GM23338 (cell line): ENCODE data around the gene PAQR8. TPM values are rescaled to one million over a fixed set of nuclear protein-coding genes. Genes with fewer than 3 reads are reported as not detected.

ENCODE experiments used
- ATAC-seq: fragments of 200-7000 bp; cut with Tn5 transposase; 3 replicates; pipeline ENCODE4 v1.9.1; 2020
- DNase-seq: peaks from one replicate; pipeline ENCODE4 v3.0.0-alpha.2; 2015; ENCODE audit warnings: low spot score
- H2AFZ ChIP-seq: fragments of 200-600 bp; sonication (generic); 2 replicates; pipeline ENCODE4 v1.8.0; 2016; ENCODE audit warnings: antibody characterized with exemption, mild to moderate bottlenecking, moderate library complexity
- H3F3A ChIP-seq: fragments of 200-600 bp; sonication (generic); replicated peaks from 2 replicates; pipeline ENCODE4 v1.8.0; 2017; ENCODE audit warnings: antibody characterized with exemption, mixed run types, low read depth
- H3K27ac ChIP-seq: fragments of 200-600 bp; sonication (generic); 2 replicates; pipeline ENCODE4 v1.6.1; 2016; ENCODE audit warnings: low read depth
- H3K27me3 ChIP-seq: fragments of 200-600 bp; sonication (generic); 2 replicates; pipeline ENCODE4 v1.8.0; 2016; ENCODE audit warnings: mild to moderate bottlenecking, mixed run types, moderate library complexity; ENCODE audit not compliant: insufficient read depth
- H3K36me3 ChIP-seq: fragments of 200-600 bp; sonication (generic); 2 replicates; pipeline ENCODE4 v1.8.0; 2016; ENCODE audit warnings: mild to moderate bottlenecking; ENCODE audit not compliant: insufficient read depth
- H3K4me1 ChIP-seq: fragments of 200-600 bp; sonication (generic); 2 replicates; pipeline ENCODE4 v1.8.0; 2016; ENCODE audit warnings: mild to moderate bottlenecking, moderate library complexity; ENCODE audit not compliant: insufficient read depth
- H3K4me2 ChIP-seq: fragments of 200-600 bp; sonication (generic); 2 replicates; pipeline ENCODE4 v1.7.1; 2017; ENCODE audit warnings: mixed run types
- H3K4me3 ChIP-seq: fragments of 200-600 bp; sonication (generic); 2 replicates; pipeline ENCODE4 v1.6.1; 2016; ENCODE audit warnings: mixed run types
- H3K79me2 ChIP-seq: fragments of 200-600 bp; sonication (generic); replicated peaks from 2 replicates; pipeline ENCODE4 v1.8.0; 2017; ENCODE audit warnings: mild to moderate bottlenecking; ENCODE audit not compliant: insufficient read depth
- H3K9me2 ChIP-seq: fragments of 200-600 bp; sonication (generic); 2 replicates; pipeline ENCODE4 v1.8.0; 2017; ENCODE audit not compliant: insufficient read depth
- H4K20me1 ChIP-seq: fragments of 200-600 bp; sonication (generic); replicated peaks from 2 replicates; pipeline ENCODE4 v1.8.0; 2017; ENCODE audit warnings: mild to moderate bottlenecking; ENCODE audit not compliant: insufficient read depth
- H3K27ac Mint-ChIP-seq: 2 replicates; pipeline ENCODE4 v1.8.0; 2020; ENCODE audit warnings: inconsistent platforms, mild to moderate bottlenecking, moderate library complexity, mixed read lengths
- H3K27me3 Mint-ChIP-seq: 3 replicates; pipeline ENCODE4 v1.8.0; 2022; ENCODE audit warnings: low read depth, mild to moderate bottlenecking, moderate library complexity, mixed read lengths, inconsistent platforms; ENCODE audit not compliant: insufficient read depth, poor library complexity
- H3K36me3 Mint-ChIP-seq: 3 replicates; pipeline ENCODE4 v1.8.0; 2021; ENCODE audit warnings: low read depth, mild to moderate bottlenecking, inconsistent platforms, moderate library complexity, mixed read lengths
- H3K4me1 Mint-ChIP-seq: 3 replicates; pipeline ENCODE4 v1.8.0; 2020; ENCODE audit warnings: mild to moderate bottlenecking, inconsistent platforms, mixed read lengths
- H3K4me3 Mint-ChIP-seq: 3 replicates; pipeline ENCODE4 v1.8.0; 2021; ENCODE audit warnings: moderate library complexity, mild to moderate bottlenecking, inconsistent platforms, mixed read lengths
- H3K9me3 Mint-ChIP-seq: 3 replicates; pipeline ENCODE4 v1.8.0; 2020; ENCODE audit warnings: moderate library complexity, mild to moderate bottlenecking, inconsistent platforms, mixed read lengths
- ETS1 ChIP-seq: IDR thresholded peaks from 2 replicates; pipeline ENCODE4 v1.6.1; 2016; ENCODE audit warnings: antibody characterized with exemption
- EZH2 ChIP-seq: fragments of 200-600 bp; sonication (generic); IDR thresholded peaks from one replicate; pipeline ENCODE4 v1.8.0; 2017; ENCODE audit warnings: antibody characterized with exemption, mild to moderate bottlenecking, low read depth; ENCODE audit not compliant: unreplicated experiment
- EZH2phosphoT487 ChIP-seq: fragments of 200-600 bp; sonication (generic); IDR thresholded peaks from one replicate; pipeline ENCODE4 v1.8.1; 2018; ENCODE audit warnings: antibody characterized with exemption; ENCODE audit not compliant: unreplicated experiment
- ZNF114 ChIP-seq: fragments of 250-450 bp; sonication (Bioruptor Pico); IDR thresholded peaks from 2 replicates; pipeline ENCODE4 v1.5.0; 2020; ENCODE audit warnings: mild to moderate bottlenecking, moderate library complexity
- ZNF462 ChIP-seq: fragments of 250-450 bp; sonication (Bioruptor Pico); IDR thresholded peaks from 2 replicates; pipeline ENCODE4 v1.5.0; 2020; ENCODE audit warnings: mild to moderate bottlenecking, moderate library complexity
- polyA plus RNA-seq: library from polyadenylated mRNA; unstranded; fragments of >200 nt; fragmentation: Nextera tagmentation; extraction: Ambion mirVana; gene quantifications from 2 replicates; pipeline ENCODE4 v1.2.1, GENCODE V29; 2016
- total RNA-seq: library from RNA; depleted of rRNA; stranded (reverse); fragments of >200 nt; shearing (Covaris generic); gene quantifications from 2 replicates; pipeline ENCODE4 v1.2.3, GENCODE V29; 2014

PAQR8 gene
- total and polyA plus RNA-seq, 2 experiments from 2014 or later: 3.6 to 11.2 TPM

- TF ChIP-seq ZNF462 (CRISPR knock-in tag) (no peak), EZH2phosphoT487 (no peak), ETS1 (no peak), ZNF114 (no peak)
These were observed 47.5 kb downstream of the PAQR8 start (continued) for GRCh38 chr6:52409499-52409898.

GRCh38 chr6:52410979-52411378 lies 49.0 kb downstream of the PAQR8 start:
- no peaks in the 10 kb centered on the region for H4K20me1 ChIP-seq
- H3K9me2 ChIP-seq: no peaks in the 10 kb centered on the region
- no peaks in the 10 kb centered on the region for H3K9me3 Mint-ChIP-seq
- H3K36me3 Mint-ChIP-seq: no peaks in the 10 kb centered on the region
- H3K36me3 ChIP-seq: no peaks in the 10 kb centered on the region
- H3K79me2 ChIP-seq: no peaks in the 10 kb centered on the region
- no peak overlapping the region for H3K4me2 ChIP-seq
- no peaks in the 10 kb centered on the region for H3K4me1 ChIP-seq
- no peak for ATAC-seq
- H3K27ac Mint-ChIP-seq: no peak overlapping the region
- TF ChIP-seq EZH2: no peak
- no peak for TF ChIP-seq ZNF462 (CRISPR knock-in tag)
- no peak for TF ChIP-seq EZH2phosphoT487
- H3K27ac ChIP-seq: no peak overlapping the region
- no peak for DNase-seq
- no peak overlapping the region for H3K4me3 Mint-ChIP-seq
- H3K27me3 Mint-ChIP-seq: no peaks in the 10 kb centered on the region
- no peak overlapping the region for H2AFZ ChIP-seq
- no peak overlapping the region for H3K4me3 ChIP-seq
- no peaks in the 10 kb centered on the region for H3F3A ChIP-seq
- H3K4me1 Mint-ChIP-seq: no peaks in the 10 kb centered on the region
- H3K27me3 ChIP-seq: no peaks in the 10 kb centered on the region
